ENCODE data around the gene DCDC2. TPM values are rescaled to one million over a fixed set of nuclear protein-coding genes. Genes with fewer than 3 reads are reported as not detected.
A peak's percentile ranks its signal among the peaks of the same experiment; 100 is the strongest.
"Not testable (repeated sequence)": the region's sequence is repeated elsewhere in the genome, so short reads cannot be mapped to it uniquely, and the experiment has no call there.

Gene DCDC2
- total and polyA plus RNA-seq, 2 donors (not counting 1 experiment from before 2014, with no cell fraction given), result not detected

DNA sequence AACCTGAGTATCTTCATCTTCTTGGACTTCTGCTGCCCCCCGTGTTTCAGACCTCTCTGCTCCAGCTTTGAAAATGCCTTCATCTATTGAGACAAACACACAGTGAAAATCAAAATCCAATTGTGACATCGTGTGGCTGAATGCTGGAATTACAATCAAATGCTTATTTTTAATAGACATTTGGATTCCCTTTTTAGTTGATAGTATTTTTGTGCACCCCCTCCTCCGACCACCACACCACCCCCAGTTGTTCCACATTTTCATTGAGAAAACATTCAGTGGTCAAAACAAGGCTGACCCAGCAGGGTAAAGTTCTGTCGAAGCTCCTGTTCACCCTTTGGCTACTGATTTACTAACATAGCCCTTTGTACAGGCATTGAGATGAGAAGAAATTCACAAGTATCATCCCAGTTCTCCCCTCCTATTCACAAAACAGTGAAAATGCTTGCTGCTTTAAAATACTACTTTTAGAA, 152.8 kb downstream of the DCDC2 start:
- H3K36me3 ChIP-seq (replicated peaks in 1 of 2; ENCODE audit: control extremely low read depth in 1 of 2, control insufficient read depth in 1 of 2, extremely low read depth in 1 of 2, insufficient read depth in 2 of 2, low read length in 1 of 2), result no peaks in the 10 kb centered on the region
- no peak overlapping the region for H3K27ac Mint-ChIP-seq
- no peak overlapping the region for H3K4me3 Mint-ChIP-seq
- no peak overlapping the region for H3K9ac ChIP-seq (ENCODE audit: low read length)
- H3K9me3 Mint-ChIP-seq (ENCODE audit: insufficient read depth), result no peaks in the 10 kb centered on the region
- TF ChIP-seq EZH2 (IDR thresholded peaks at IDR 0.05; ENCODE audit: borderline replicate concordance, insufficient read depth, low read depth, low read length, poor library complexity, severe bottlenecking) (no peak), CTCF (IDR thresholded peaks at IDR 0.05) (peak; percentile 75)
- no CpG with 5 or more reads among the region's 4 CpGs for WGBS (ENCODE audit: insufficient coverage)
- intact Hi-C loops (cut with micrococcal nuclease), result no loop called here
- ATAC-seq (ENCODE audit: low read depth) (no peak), DNase-seq (peak; percentile 49)
- no peak overlapping the region for H3K4me3 ChIP-seq (ENCODE audit: control extremely low read depth in 1 of 5, extremely low read depth in 1 of 5, insufficient read depth in 1 of 5, low read depth in 2 of 5, low read length in 4 of 5)
- H3K27me3 Mint-ChIP-seq, result peaks cover 9% of the 10 kb centered on the region
- no peak overlapping the region for H2AFZ ChIP-seq (ENCODE audit: insufficient read depth, low read depth, low read length, poor library complexity, severe bottlenecking)
- H3K27me3 ChIP-seq (replicated peaks in 1 of 4; ENCODE audit: control extremely low read depth in 1 of 4, control insufficient read depth in 3 of 4, insufficient read depth in 4 of 4, low read length in 3 of 4), result no peaks in the 10 kb centered on the region
- ChIA-PET POLR2A (no interaction called here), CTCF (interaction anchor here (1.1 kb wide), 1 partner anchor 34 kb away, joined by 3 read pairs; no protein-coding TSS in a partner anchor)
- H3K79me2 ChIP-seq (ENCODE audit: control insufficient read depth, insufficient read depth, low read length), result no peaks in the 10 kb centered on the region
- H3K27ac ChIP-seq (ENCODE audit: low read length in 2 of 2), result no peak overlapping the region
- no peaks in the 10 kb centered on the region for H3K4me1 ChIP-seq (ENCODE audit: control insufficient read depth in 2 of 2, insufficient read depth in 2 of 2, low read length in 2 of 2)
- no peaks in the 10 kb centered on the region for H4K20me1 ChIP-seq (ENCODE audit: control insufficient read depth, insufficient read depth, low read length, poor library complexity, severe bottlenecking)
- no peaks in the 10 kb centered on the region for H3K4me1 Mint-ChIP-seq
- no peak overlapping the region for H3K4me2 ChIP-seq (replicated peaks; ENCODE audit: low read depth, low read length, poor library complexity, severe bottlenecking)
- H3K9me3 ChIP-seq (ENCODE audit: control extremely low read depth in 1 of 3, control insufficient read depth in 2 of 3, insufficient read depth in 1 of 3, low read length in 2 of 3), result no peaks in the 10 kb centered on the region

DNA sequence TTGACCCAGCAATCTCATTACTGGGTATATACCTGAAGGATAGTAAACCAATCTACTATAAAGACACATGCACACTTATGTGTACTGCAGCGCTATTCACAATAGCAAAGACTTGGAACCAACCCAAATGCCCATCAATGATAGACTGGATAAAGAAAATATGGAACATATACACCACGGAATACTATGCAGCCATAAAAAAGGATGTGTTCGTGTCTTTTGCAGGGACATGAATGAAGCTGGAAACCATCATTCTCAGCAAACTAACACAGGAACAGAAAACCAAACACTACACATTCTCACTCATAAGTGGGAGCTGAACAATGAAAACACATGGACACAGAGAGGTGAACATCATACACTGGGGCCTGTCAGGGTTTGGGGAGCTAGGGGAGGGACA, 153.7 kb downstream of the DCDC2 start:
- H3K4me1 ChIP-seq (ENCODE audit: control insufficient read depth in 2 of 2, insufficient read depth in 2 of 2, low read length in 2 of 2); H3K27me3 ChIP-seq (replicated peaks in 1 of 4; ENCODE audit: control extremely low read depth in 1 of 4, control insufficient read depth in 3 of 4, insufficient read depth in 4 of 4, low read length in 3 of 4); H4K20me1 ChIP-seq (ENCODE audit: control insufficient read depth, insufficient read depth, low read length, poor library complexity, severe bottlenecking); H3K27ac ChIP-seq (ENCODE audit: low read length in 2 of 2); H3K9me3 Mint-ChIP-seq (ENCODE audit: insufficient read depth); DNase-seq; H3K36me3 ChIP-seq (replicated peaks in 1 of 2; ENCODE audit: control extremely low read depth in 1 of 2, control insufficient read depth in 1 of 2, extremely low read depth in 1 of 2, insufficient read depth in 2 of 2, low read length in 1 of 2); H3K27ac Mint-ChIP-seq; POLR2A ChIA-PET; H3K9ac ChIP-seq (ENCODE audit: low read length); H3K9me3 ChIP-seq (ENCODE audit: control extremely low read depth in 1 of 3, control insufficient read depth in 2 of 3, insufficient read depth in 1 of 3, low read length in 2 of 3); H3K79me2 ChIP-seq (ENCODE audit: control insufficient read depth, insufficient read depth, low read length); H3K4me3 ChIP-seq (ENCODE audit: control extremely low read depth in 1 of 5, extremely low read depth in 1 of 5, insufficient read depth in 1 of 5, low read depth in 2 of 5, low read length in 4 of 5); H3K4me1 Mint-ChIP-seq; intact Hi-C loops (cut with micrococcal nuclease); CTCF ChIA-PET; H2AFZ ChIP-seq (ENCODE audit: insufficient read depth, low read depth, low read length, poor library complexity, severe bottlenecking); ATAC-seq (ENCODE audit: low read depth); H3K4me3 Mint-ChIP-seq; H3K4me2 ChIP-seq (replicated peaks; ENCODE audit: low read depth, low read length, poor library complexity, severe bottlenecking): not testable (repeated sequence)
- peaks cover 15% of the 10 kb centered on the region for H3K27me3 Mint-ChIP-seq
- no CpG with 5 or more reads among the region's 3 CpGs for WGBS (ENCODE audit: insufficient coverage)
